B cell (primary cell): ENCODE measurements around the gene NCAPG. TPM values are rescaled to one million over a fixed set of nuclear protein-coding genes. Genes with fewer than 3 reads are reported as not detected.

Source experiments
- ATAC-seq: fragments of 200-7000 bp; cut with Tn5 transposase; one replicate; pipeline ENCODE4 v1.10.0; 2021; ENCODE audit warnings: low read depth, mild to moderate bottlenecking, moderate number of reproducible peaks, moderate library complexity
- CTCF ChIA-PET: fragments of 350-600 bp; sonication (Branson Sonifier 250); formaldehyde crosslinking; loops from one replicate; lab custom pipeline; 2021; ENCODE audit warnings: antibody characterized with exemption, inconsistent platforms; lab: Charles Lee
- POLR2A ChIA-PET: fragments of 350-600 bp; sonication (Branson Sonifier 250); formaldehyde crosslinking; loops from one replicate; lab custom pipeline; 2021; ENCODE audit warnings: antibody characterized with exemption; lab: Charles Lee
- DNase-seq: peaks from one replicate; pipeline ENCODE4 v3.0.0; 2013
- H2AFZ ChIP-seq: 2 replicates; pipeline ENCODE4 v1.6.1; 2012; ENCODE audit warnings: mild to moderate bottlenecking, low read depth, low read length; ENCODE audit not compliant: insufficient read depth, poor library complexity, severe bottlenecking
- H3K27ac ChIP-seq, 2 donors: 1 replicate in 1 of 2; 2 replicates in 1 of 2; pipeline ENCODE4 v1.5.1; 2012 to 2013; ENCODE audit warnings: low read length in 2 of 2, mild to moderate bottlenecking in 2 of 2, moderate library complexity in 1 of 2
- H3K27me3 ChIP-seq, 4 experiments: fragments of 200-600 bp in 1 of 4; sonication (generic) in 1 of 4; replicated peaks in 1 of 4; 1 replicate in 2 of 4; 2 replicates in 2 of 4; pipeline versions ENCODE4 v1.6.1 to v1.7.0; 2013 to 2016; ENCODE audit warnings: low read length in 3 of 4, mild to moderate bottlenecking in 2 of 4, mixed read lengths in 1 of 4, moderate library complexity in 1 of 4; ENCODE audit not compliant: insufficient read depth in 4 of 4, control insufficient read depth in 3 of 4; ENCODE audit errors: control extremely low read depth in 1 of 4
- H3K36me3 ChIP-seq, 2 experiments: replicated peaks in 1 of 2; 1 replicate in 1 of 2; 2 replicates in 1 of 2; pipeline versions ENCODE4 v1.6.1 to v1.7.1; 2013; ENCODE audit warnings: low read length in 1 of 2; ENCODE audit not compliant: insufficient read depth in 2 of 2, control insufficient read depth in 1 of 2; ENCODE audit errors: control extremely low read depth in 1 of 2, extremely low read depth in 1 of 2
- H3K4me1 ChIP-seq, 2 donors: fragments of 200-600 bp in 1 of 2; sonication (generic) in 1 of 2; 1 replicate in 1 of 2; 2 replicates in 1 of 2; pipeline versions ENCODE4 v1.5.1 to v1.6.1; 2013 to 2017; ENCODE audit warnings: low read length in 2 of 2; ENCODE audit not compliant: control insufficient read depth in 2 of 2, insufficient read depth in 2 of 2
- H3K4me2 ChIP-seq: replicated peaks from 2 replicates; pipeline ENCODE3; 2012; ENCODE audit warnings: mild to moderate bottlenecking, low read depth, low read length; ENCODE audit not compliant: poor library complexity, severe bottlenecking
- H3K4me3 ChIP-seq, 5 experiments: fragments of 200-600 bp in 1 of 5; sonication (generic) in 1 of 5; 1 replicate in 3 of 5; 2 replicates in 2 of 5; pipeline versions ENCODE4 v1.5.1 to v1.7.0; 2011 to 2016; ENCODE audit warnings: low read length in 4 of 5, mild to moderate bottlenecking in 4 of 5, low read depth in 2 of 5, control low read depth in 1 of 5, moderate library complexity in 1 of 5; ENCODE audit not compliant: insufficient read depth in 1 of 5; ENCODE audit errors: control extremely low read depth in 1 of 5, extremely low read depth in 1 of 5
- H3K79me2 ChIP-seq: fragments of 200-600 bp; sonication (generic); one replicate; pipeline ENCODE4 v1.6.0; 2016; ENCODE audit warnings: low read length; ENCODE audit not compliant: control insufficient read depth, insufficient read depth
- H3K9ac ChIP-seq: fragments of 200-600 bp; sonication (generic); 2 replicates; pipeline ENCODE4 v1.6.1; 2017; ENCODE audit warnings: mild to moderate bottlenecking, low read length, moderate library complexity
- H3K9me3 ChIP-seq, 3 donors: one replicate each; pipeline versions ENCODE4 v1.6.1 to v1.7.1; 2013; ENCODE audit warnings: low read length in 2 of 3; ENCODE audit not compliant: control insufficient read depth in 2 of 3, insufficient read depth in 1 of 3; ENCODE audit errors: control extremely low read depth in 1 of 3
- H4K20me1 ChIP-seq: 2 replicates; pipeline ENCODE4 v1.6.0; 2012; ENCODE audit warnings: mild to moderate bottlenecking, low read length; ENCODE audit not compliant: insufficient read depth, control insufficient read depth, poor library complexity, severe bottlenecking
- H3K27ac Mint-ChIP-seq: one replicate; pipeline ENCODE4 v1.8.0; 2021; ENCODE audit warnings: mixed read lengths
- H3K27me3 Mint-ChIP-seq: one replicate; pipeline ENCODE4 v1.8.0; 2021; ENCODE audit warnings: mixed read lengths
- H3K4me1 Mint-ChIP-seq: one replicate; pipeline ENCODE4 v1.8.0; 2021; ENCODE audit warnings: mixed read lengths
- H3K4me3 Mint-ChIP-seq: one replicate; pipeline ENCODE4 v1.8.0; 2021; ENCODE audit warnings: mixed read lengths
- H3K9me3 Mint-ChIP-seq: one replicate; pipeline ENCODE4 v1.8.0; 2022; ENCODE audit warnings: mixed read lengths; ENCODE audit not compliant: insufficient read depth
- CTCF ChIP-seq: fragments of 200-600 bp; IDR thresholded peaks from one replicate; pipeline ENCODE4 v1.8.0; 2022; ENCODE audit warnings: antibody characterized with exemption, mild to moderate bottlenecking
- EZH2 ChIP-seq: IDR thresholded peaks from 2 replicates; pipeline ENCODE4 v1.6.1; 2012; ENCODE audit warnings: borderline replicate concordance, low read depth, mild to moderate bottlenecking, moderate library complexity, low read length; ENCODE audit not compliant: insufficient read depth, poor library complexity, severe bottlenecking
- WGBS: methylation state at CpG from one replicate; pipeline ENCODE4 v1.1.5; 2013; ENCODE audit warnings: missing lambda C conversion rate; ENCODE audit not compliant: insufficient coverage; 5-methylcytosine and 5-hydroxymethylcytosine counted together
- intact Hi-C: fragments of 100-400 bp; cut with micrococcal nuclease; formaldehyde crosslinking; loops from one replicate; pipeline ENCODE4 v1.10.0; 2022
- polyA plus RNA-seq: library from polyadenylated mRNA; depleted of rRNA; stranded (reverse); fragments of >200 nt; gene quantifications from 2 replicates; pipeline ENCODE4 v1.2.3, GENCODE V29; 2012
- total RNA-seq, 2 donors: library from RNA; stranded (reverse); fragments of 120-200 nt in 1 of 2; gene quantifications; 1 replicate in 1 of 2; 2 replicates in 1 of 2; pipeline versions ENCODE4 v1.2.3 to v1.2.4, GENCODE V29; 2013 to 2022

Gene NCAPG
- total and polyA plus RNA-seq, 2 donors (not counting 1 experiment from before 2014, with no cell fraction given): 0.13 to 0.84 TPM

GRCh38 chr4:17851959-17852358 is 41.2 kb downstream of the NCAPG start:
- Histone ChIP-seq H3K4me2 (no peak overlapping the region), H3K4me3 (no peak overlapping the region), H3K27me3 (no peaks in the 10 kb centered on the region), H2AFZ (no peak overlapping the region), H3K36me3 (no peaks in the 10 kb centered on the region), H3K9me3 (no peaks in the 10 kb centered on the region), H3K4me1 (no peaks in the 10 kb centered on the region), H3K27ac (no peak overlapping the region), H3K79me2 (no peaks in the 10 kb centered on the region), H4K20me1 (no peaks in the 10 kb centered on the region), H3K9ac (no peak overlapping the region)
- TF ChIP-seq EZH2 (no peak), CTCF (no peak)
- ATAC-seq (no peak), DNase-seq (no peak)
- no peak overlapping the region for H3K27ac Mint-ChIP-seq
- intact Hi-C loops: no loop called here
- H3K4me1 Mint-ChIP-seq: no peaks in the 10 kb centered on the region
- no peaks in the 10 kb centered on the region for H3K27me3 Mint-ChIP-seq
- H3K9me3 Mint-ChIP-seq: no peaks in the 10 kb centered on the region
- no peak overlapping the region for H3K4me3 Mint-ChIP-seq
- POLR2A ChIA-PET: no interaction called here
- CTCF ChIA-PET: no interaction called here

- Histone ChIP-seq H3K9ac (no peak overlapping the region), H2AFZ (no peak overlapping the region), H3K9me3 (peaks cover 0 to 3% (median 0%) of the 10 kb centered on the region in 3 donors), H3K36me3 (no peaks in the 10 kb centered on the region), H3K4me3 (no peak overlapping the region), H4K20me1 (no peaks in the 10 kb centered on the region), H3K4me1 (no peaks in the 10 kb centered on the region), H3K27ac (no peak overlapping the region), H3K79me2 (no peaks in the 10 kb centered on the region), H3K4me2 (no peak overlapping the region), H3K27me3 (no peaks in the 10 kb centered on the region)
- no peak for DNase-seq
- no peaks in the 10 kb centered on the region for H3K9me3 Mint-ChIP-seq
- ATAC-seq: no peak
- no peak overlapping the region for H3K27ac Mint-ChIP-seq
- H3K4me1 Mint-ChIP-seq: no peaks in the 10 kb centered on the region
- H3K4me3 Mint-ChIP-seq: no peak overlapping the region
- ChIA-PET CTCF (no interaction called here), POLR2A (no interaction called here)
- H3K27me3 Mint-ChIP-seq: no peaks in the 10 kb centered on the region
- intact Hi-C loops: no loop called here
- TF ChIP-seq CTCF (no peak), EZH2 (no peak)
- WGBS: 82% methylated on average over 2 of the region's 3 CpGs
Observed at GRCh38 chr4:17854036-17854435, 43.3 kb downstream of the NCAPG start.
